GM12872 (cell line): ENCODE measurements around the gene MAN1B1.
A peak's percentile ranks its signal among the peaks of the same experiment; 100 is the strongest.

Source experiments
- CTCF ChIP-seq: IDR thresholded peaks from 3 replicates; pipeline ENCODE4 v1.5.1; 2011; ENCODE audit warnings: low read depth, mild to moderate bottlenecking, low read length, moderate library complexity; ENCODE audit not compliant: insufficient read depth

The MAN1B1 gene

GRCh38 chr9:137049544-137050449, 37.0 kb upstream of the MAN1B1 start:
- peak; percentile 57 for TF ChIP-seq CTCF

- no peak for TF ChIP-seq CTCF
Observed at GRCh38 chr9:137050570-137050969, 36.2 kb upstream of the MAN1B1 start.

GRCh38 chr9:137051145-137051724, 35.5 kb upstream of the MAN1B1 start:
- TF ChIP-seq CTCF: no peak

GRCh38 chr9:137052293-137052692, 34.5 kb upstream of the MAN1B1 start:
- TF ChIP-seq CTCF: no peak

- TF ChIP-seq CTCF: no peak
Observed at GRCh38 chr9:137052998-137053943, 33.5 kb upstream of the MAN1B1 start.

GRCh38 chr9:137053944-137054931, 32.5 kb upstream of the MAN1B1 start, which contains the start of gene ENTPD2:
TSS of gene ENTPD2 (minus strand) at chr9:137054061. CDS start at chr9:137053997, 64 bp downstream.
- no peak for TF ChIP-seq CTCF
